WI38 (cell line): Measurements from ENCODE around the gene CNIH3.

Experiments used
- H3K4me3 ChIP-seq: 2 replicates; pipeline ENCODE4 v1.5.1; 2011; ENCODE audit warnings: low read depth, mild to moderate bottlenecking, control low read depth, low read length
- CTCF ChIP-seq: IDR thresholded peaks from 2 replicates; pipeline ENCODE4 v1.5.1; 2012; ENCODE audit warnings: low read depth, mild to moderate bottlenecking, control low read depth, low read length

Gene CNIH3

GRCh38 chr1:224739303-224739996 is 123.3 kb downstream of the CNIH3 start:
- TF ChIP-seq CTCF, result no peak

DNA sequence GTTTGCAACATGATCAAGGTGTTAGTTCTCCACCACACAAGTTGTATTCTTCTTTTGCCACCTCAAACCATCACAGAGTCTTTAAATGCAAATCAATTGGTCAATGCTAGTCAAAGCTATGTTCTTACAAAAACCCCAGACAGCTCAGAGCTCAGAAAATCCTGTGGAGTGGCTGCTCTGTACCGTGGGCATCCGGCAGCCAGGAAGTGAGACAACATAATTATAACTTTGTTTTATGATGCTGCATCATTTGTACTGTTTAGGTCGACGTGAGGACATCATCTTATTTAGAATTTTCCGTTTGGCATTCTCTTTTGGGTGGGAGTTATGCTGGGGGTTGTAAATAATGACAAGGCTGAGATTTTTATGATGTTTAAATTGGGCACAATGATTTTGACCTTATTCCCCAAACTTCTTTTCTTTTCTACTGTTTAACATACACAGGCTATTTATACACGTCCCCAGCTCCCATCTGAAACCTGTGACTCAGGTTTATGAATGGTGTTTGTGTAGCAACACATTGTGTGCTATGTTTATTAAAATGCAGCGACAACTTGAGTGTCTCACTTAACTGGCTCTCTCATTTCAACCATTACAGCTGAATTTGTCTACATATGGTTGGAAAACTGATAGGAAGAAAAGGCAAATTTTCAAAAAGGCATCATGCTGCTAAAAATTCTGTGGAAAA is 124.0 kb downstream of the CNIH3 start:
- no peak for TF ChIP-seq CTCF
- H3K4me3 ChIP-seq, result no peak overlapping the region

More at GRCh38 chr1:224739303-224739996, 123.3 kb downstream of the CNIH3 start:
- no peak overlapping the region for H3K4me3 ChIP-seq

- H3K4me3 ChIP-seq, result no peak overlapping the region
- no peak for TF ChIP-seq CTCF
These were observed 124.6 kb downstream of the CNIH3 start for GRCh38 chr1:224740685-224741052.

DNA sequence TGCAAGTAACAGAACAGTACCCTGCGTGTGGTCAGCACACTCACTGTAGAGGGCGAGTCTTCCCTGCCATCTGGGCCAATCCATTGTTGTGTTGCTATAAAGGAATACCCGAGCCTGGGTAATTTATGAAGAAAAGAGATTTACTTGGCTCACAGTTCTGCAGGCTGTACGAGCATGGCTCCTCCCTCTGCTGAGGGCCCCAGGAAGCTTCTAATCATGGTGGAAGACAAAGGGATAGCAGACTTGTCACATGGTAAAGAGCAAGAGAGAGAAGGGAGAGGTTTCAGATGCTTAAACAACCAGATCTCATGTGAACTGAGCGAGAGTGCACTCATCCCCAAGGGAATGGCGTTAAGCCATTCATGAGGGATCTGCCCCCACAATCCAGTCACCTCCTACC is 126.2 kb downstream of the CNIH3 start:
- no peak overlapping the region for H3K4me3 ChIP-seq
- no peak for TF ChIP-seq CTCF

DNA sequence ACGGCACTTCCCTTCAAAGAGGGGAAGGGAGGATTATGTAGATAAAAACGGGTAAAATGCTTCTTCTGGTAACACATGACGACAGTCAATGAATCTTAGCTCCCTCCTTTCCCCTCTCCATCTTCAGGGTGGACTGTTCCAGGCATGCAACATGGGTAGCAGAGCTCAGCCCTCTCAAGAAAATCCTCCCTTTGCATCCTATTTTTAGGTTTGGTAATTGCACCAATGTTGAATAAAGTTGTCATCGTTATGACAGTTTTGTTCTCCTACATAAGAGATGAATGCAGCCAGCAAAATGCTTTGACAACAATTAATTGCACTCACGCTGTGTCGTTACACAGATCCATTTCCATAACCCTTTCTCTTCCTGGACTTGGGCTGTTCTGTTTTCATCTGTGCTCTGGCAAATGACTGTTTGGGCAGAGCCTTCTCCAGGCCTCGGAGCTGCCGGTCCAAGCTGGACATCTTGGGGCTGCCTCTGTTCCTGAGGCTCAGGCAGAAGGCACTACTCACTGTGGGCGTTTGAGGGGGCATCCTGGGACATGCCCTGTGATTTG is 127.6 kb downstream of the CNIH3 start:
- H3K4me3 ChIP-seq, result no peak overlapping the region
- TF ChIP-seq CTCF, result no peak

DNA sequence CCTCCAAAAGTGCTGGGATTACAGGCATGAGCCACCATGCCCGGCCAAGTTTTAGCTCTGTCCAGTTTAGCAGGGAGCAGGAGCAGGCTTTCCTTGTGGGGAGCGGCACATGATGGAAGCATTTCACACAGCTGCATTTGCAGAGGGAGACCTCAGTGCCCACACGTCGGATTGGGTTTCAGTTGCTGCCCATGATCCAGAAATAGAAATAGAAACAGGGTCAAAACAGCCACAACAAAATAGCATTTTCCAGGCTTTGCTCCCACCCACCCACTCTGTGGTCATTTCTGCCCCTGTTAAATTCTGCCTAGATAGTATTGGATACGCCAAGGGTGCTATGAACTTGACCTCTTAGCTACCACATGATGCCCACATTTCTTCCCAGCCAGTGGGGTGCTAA is 128.4 kb downstream of the CNIH3 start:
- no peak for TF ChIP-seq CTCF
- no peak overlapping the region for H3K4me3 ChIP-seq

DNA sequence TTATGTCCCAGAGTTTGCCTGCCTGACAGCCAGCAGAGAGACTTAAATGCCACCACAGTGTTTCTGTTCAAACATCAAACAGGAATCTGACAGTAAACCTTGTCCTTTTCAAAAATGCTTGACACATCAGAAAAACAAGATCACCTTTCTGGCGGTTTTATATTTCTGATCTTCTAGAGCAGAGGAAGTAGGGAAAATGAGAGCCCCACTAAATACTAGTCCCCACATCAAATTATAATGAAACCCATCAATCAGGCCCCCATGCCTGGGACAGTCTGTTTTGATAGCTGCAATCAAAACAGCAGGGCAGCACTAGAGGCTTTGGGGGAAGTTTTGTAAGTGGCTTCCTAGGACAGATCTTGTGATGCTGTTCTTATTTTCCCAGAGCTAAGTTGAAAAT is 129.3 kb downstream of the CNIH3 start:
- TF ChIP-seq CTCF, result no peak

More for the DNA sequence above, 129.3 kb downstream of the CNIH3 start:
- H3K4me3 ChIP-seq, result no peak overlapping the region
